ENCODE results near the gene PMF1.

The PMF1 gene

GRCh38 chr1:156212833-156213643, at the start of gene PMF1:
Gene PMF1 (plus strand): TSS chr1:156213007. CDS start chr1:156213016, 9 bp downstream.
- Histone ChIP-seq H3K9me3 (ENCODE audit: control insufficient read depth, low read length) (no peaks in the 10 kb centered on the region), H3K27me3 (ENCODE audit: control insufficient read depth, insufficient read depth, low read length) (no peaks in the 10 kb centered on the region), H3K9ac (peak within 1 kb of the TSS; percentile 53), H3K27ac (peak within 1 kb of the TSS; percentile 97), H3K4me2 (ENCODE audit: low read length) (peak within 1 kb of the TSS; percentile 99), H2AFZ (peak within 1 kb of the TSS; percentile 96), H3K4me1 (peaks cover 4% of the 10 kb centered on the region), H3K36me3 (ENCODE audit: control insufficient read depth, insufficient read depth, low read length) (no peaks in the 10 kb centered on the region), H3K4me3 (ENCODE audit: low read depth, low read length) (peak within 1 kb of the TSS; percentile 92), H3K79me2 (peaks cover 4% of the 10 kb centered on the region)
- TF ChIP-seq CTCF (IDR thresholded peaks at IDR 0.05), result no peak

- Histone ChIP-seq H3K4me2 (ENCODE audit: low read length) (no peak overlapping the region), H3K79me2 (no peaks in the 10 kb centered on the region), H3K27me3 (ENCODE audit: control insufficient read depth, insufficient read depth, low read length) (no peaks in the 10 kb centered on the region), H2AFZ (no peak overlapping the region), H3K27ac (no peak overlapping the region), H3K4me3 (ENCODE audit: low read depth, low read length) (no peak overlapping the region), H3K4me1 (peaks cover 4% of the 10 kb centered on the region), H3K36me3 (ENCODE audit: control insufficient read depth, insufficient read depth, low read length) (no peaks in the 10 kb centered on the region), H3K9me3 (ENCODE audit: control insufficient read depth, low read length) (no peaks in the 10 kb centered on the region), H3K9ac (no peak overlapping the region)
- no peak for TF ChIP-seq CTCF (IDR thresholded peaks at IDR 0.05)
Measured at GRCh38 chr1:156163712-156164111, 49.1 kb upstream of the PMF1 start.

- no peak overlapping the region for H3K27ac ChIP-seq
- no peaks in the 10 kb centered on the region for H3K36me3 ChIP-seq (ENCODE audit: control insufficient read depth, insufficient read depth, low read length)
- no peak for TF ChIP-seq CTCF (IDR thresholded peaks at IDR 0.05)
Measured at GRCh38 chr1:156164125-156164831, 48.5 kb upstream of the PMF1 start.

GRCh38 chr1:156165083-156165482, 47.7 kb upstream of the PMF1 start:
- H3K79me2 ChIP-seq, result no peaks in the 10 kb centered on the region
- H3K9ac ChIP-seq, result no peak overlapping the region
- H3K27me3 ChIP-seq (ENCODE audit: control insufficient read depth, insufficient read depth, low read length), result no peaks in the 10 kb centered on the region
- TF ChIP-seq CTCF (IDR thresholded peaks at IDR 0.05), result no peak
- H3K27ac ChIP-seq, result no peak overlapping the region
- H3K9me3 ChIP-seq (ENCODE audit: control insufficient read depth, low read length), result no peaks in the 10 kb centered on the region
- no peak overlapping the region for H2AFZ ChIP-seq
- no peak overlapping the region for H3K4me2 ChIP-seq (ENCODE audit: low read length)
- H3K4me3 ChIP-seq (ENCODE audit: low read depth, low read length), result no peak overlapping the region
- H3K36me3 ChIP-seq (ENCODE audit: control insufficient read depth, insufficient read depth, low read length), result no peaks in the 10 kb centered on the region
- peaks cover 4% of the 10 kb centered on the region for H3K4me1 ChIP-seq

More at GRCh38 chr1:156164125-156164831, 48.5 kb upstream of the PMF1 start:
- Histone ChIP-seq H3K9ac (no peak overlapping the region), H3K79me2 (no peaks in the 10 kb centered on the region), H3K4me2 (ENCODE audit: low read length) (no peak overlapping the region), H3K27me3 (ENCODE audit: control insufficient read depth, insufficient read depth, low read length) (no peaks in the 10 kb centered on the region), H3K4me3 (ENCODE audit: low read depth, low read length) (no peak overlapping the region), H2AFZ (no peak overlapping the region), H3K9me3 (ENCODE audit: control insufficient read depth, low read length) (no peaks in the 10 kb centered on the region), H3K4me1 (peaks cover 4% of the 10 kb centered on the region)

Measured in parathyroid adenoma (tissue), 2 donors.